ENCODE measurements around the gene PDSS2.
"Not testable (repeated sequence)": the region's sequence is repeated elsewhere in the genome, so short reads cannot be mapped to it uniquely, and the experiment has no call there.

Gene PDSS2

GRCh38 chr6:107207251-107207873 lies 252.0 kb downstream of the PDSS2 start:
- no peak for DNase-seq

DNA sequence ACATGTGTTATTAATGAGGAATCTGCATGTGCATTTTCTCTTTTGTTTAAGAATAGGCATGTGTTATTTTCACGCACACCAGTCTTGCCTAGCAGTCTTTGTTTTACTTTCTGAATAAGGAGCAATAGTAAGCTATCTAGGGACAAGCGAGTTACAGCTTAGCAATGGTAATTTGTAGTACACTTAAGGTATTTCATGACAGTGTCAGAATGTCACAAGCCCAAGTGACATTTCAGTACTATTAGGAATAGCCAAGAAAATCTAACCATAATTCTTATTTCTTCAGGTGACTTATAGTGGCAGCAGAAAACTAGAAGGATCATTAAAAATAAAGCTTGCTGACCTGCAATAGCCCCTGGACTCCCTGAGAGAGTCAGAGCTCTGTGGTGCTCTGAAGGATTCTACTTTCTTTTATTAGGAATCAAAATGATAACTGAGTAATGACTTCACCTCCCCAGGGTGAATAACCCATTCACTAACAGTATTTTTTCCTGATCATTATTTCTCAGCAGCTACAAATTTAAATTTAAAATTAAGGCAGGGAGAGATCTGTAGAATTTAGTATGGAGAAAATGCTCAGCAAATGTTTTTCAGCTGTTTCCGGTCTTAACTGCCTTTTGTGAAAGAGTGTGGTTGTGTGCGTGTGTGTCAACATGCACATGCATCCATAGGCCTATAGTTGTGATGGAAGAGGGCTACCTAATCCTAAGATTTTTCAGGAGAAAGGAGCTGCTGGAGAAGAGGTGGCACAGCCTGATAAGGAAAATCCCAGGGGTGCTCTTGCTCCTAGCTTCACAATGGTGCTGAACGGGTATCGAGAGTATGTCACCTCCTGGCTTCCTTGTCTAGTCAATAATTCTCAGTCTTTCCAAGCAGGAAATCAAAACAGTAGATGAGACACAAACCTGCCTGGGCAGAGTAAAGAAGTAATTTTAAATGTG lies 254.0 kb downstream of the PDSS2 start:
- DNase-seq, result no peak

- no peak for DNase-seq
Measured at GRCh38 chr6:107202876-107203468, 256.4 kb downstream of the PDSS2 start.

GRCh38 chr6:107198631-107199416 lies 260.5 kb downstream of the PDSS2 start:
- DNase-seq, result no peak

- DNase-seq, result no peak
Measured at GRCh38 chr6:107196152-107196551, 263.2 kb downstream of the PDSS2 start.

- not testable (repeated sequence) for DNase-seq
Measured at GRCh38 chr6:107194723-107195122, 264.6 kb downstream of the PDSS2 start.

DNA sequence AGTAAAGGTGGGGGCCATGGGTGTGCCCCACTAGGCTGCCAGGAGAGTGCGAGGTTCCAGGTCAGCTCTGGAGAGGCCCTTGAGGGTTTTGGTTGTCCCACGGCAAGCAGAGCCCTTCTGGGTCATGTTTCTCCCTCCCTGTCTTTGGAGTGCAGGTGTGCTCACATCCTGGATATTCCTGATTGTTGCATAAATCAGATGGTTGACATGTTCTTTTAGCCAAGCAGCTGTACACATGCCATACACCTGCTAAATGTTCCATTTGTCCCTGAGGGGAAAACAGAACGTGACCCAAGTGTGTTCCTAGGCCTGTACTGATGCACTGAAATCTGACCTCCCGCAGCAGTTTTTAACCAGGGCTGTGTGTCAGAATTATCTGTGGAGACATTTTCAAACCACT lies 266.5 kb downstream of the PDSS2 start:
- no peak for DNase-seq

GRCh38 chr6:107187630-107188029 lies 271.7 kb downstream of the PDSS2 start:
- DNase-seq, result no peak

- DNase-seq, result no peak
Measured at GRCh38 chr6:107186047-107186446, 273.3 kb downstream of the PDSS2 start.

GRCh38 chr6:107185391-107185970 lies 273.9 kb downstream of the PDSS2 start:
- DNase-seq, result no peak

DNA sequence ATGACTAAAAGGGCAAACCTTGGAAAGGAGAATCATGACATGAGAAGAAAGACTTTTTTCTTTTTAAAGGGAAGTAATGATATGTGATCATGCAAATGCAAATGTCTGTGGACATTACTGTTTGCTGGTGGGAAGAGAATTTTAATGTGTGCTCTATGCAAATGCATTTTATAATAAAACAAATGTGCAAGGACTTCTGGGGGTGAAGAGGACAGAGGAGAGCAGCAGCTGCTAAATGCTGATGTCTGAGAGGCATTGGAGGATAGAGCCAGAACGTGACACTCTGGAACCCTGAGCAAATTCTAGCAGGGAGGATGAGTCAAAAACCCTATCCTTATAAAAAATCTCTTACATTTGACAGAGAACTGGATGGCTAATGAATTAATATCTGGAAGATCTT lies 274.9 kb downstream of the PDSS2 start:
- no peak for DNase-seq

DNA sequence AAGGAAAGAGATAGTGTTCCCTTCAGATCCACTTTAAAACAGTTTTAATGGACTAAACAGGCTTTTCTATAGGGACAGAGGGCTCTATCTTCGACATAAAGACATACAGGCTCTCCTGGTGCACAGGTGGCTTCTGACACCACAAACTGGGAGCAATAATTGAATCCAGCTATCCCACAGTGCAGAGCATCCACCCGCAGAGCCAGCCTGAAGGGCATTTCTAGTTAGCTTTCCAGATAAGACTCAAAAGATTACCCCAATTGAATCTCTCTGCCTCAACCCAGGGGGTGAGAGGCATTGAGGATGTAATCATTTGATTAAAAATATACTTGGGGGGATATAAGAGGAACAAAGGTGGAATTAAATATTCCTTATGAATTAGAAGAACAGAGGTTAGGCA lies 279.3 kb downstream of the PDSS2 start:
- DNase-seq, result no peak

- DNase-seq, result no peak
Measured at GRCh38 chr6:107179004-107179403, 280.4 kb downstream of the PDSS2 start.

GRCh38 chr6:107173779-107174178 lies 285.6 kb downstream of the PDSS2 start:
- DNase-seq, result no peak

DNA sequence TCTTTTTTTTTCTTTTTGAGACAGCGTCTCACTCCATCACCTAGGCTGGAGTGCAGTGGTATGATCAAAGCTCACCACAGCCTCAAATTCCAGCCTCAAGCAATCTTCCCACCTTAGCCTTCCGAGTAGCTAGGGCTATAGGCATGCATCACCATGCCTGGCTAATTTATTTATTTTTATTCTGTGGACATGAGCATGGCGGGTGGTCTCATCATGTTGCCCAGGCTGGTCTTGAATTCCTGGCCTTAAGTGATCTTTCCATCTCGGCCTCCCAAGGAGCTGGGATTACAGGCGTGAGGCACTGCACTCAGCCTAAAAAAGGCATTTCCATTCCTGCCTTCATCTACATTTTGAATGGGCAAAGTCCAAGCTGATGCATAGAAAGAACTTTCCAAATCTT lies 287.9 kb downstream of the PDSS2 start:
- DNase-seq, result no peak

DNA sequence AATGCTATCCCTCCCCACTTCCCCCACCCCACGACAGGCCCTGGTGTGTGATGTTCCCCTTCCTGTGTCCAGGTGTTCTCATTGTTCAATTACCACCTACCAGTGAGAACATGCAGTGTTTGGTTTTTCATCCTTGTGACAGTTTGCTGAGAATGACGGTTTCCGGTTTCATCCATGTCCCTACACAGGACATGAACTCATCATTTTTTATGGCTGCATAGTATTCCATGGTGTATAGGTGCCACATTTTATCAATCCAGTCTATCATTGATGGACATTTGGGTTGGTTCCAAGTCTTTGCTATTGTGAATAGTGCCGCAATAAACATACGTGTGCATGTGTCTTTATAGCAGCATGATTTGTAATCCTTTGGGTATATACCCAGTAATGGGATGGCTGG lies 295.1 kb downstream of the PDSS2 start:
- not testable (repeated sequence) for DNase-seq

DNA sequence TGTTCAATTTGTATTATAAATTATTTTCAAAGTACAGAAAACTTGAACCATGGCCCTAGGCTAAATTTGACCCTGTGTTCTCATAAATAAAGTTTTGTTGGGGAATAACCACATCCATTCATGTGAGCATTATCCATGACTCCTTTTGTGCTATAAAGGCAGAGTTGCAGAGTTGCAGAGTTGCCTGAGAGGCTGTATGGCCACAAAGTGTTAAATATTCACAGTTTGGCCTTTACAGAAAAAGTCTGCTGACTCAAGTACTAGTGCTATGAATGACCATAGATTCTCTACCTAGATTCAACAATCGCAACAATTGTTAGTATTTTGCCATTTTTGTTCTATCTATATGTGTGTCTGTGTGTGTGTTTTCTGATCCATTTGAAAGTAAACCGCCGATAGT lies 297.8 kb downstream of the PDSS2 start:
- no peak for DNase-seq

DNA sequence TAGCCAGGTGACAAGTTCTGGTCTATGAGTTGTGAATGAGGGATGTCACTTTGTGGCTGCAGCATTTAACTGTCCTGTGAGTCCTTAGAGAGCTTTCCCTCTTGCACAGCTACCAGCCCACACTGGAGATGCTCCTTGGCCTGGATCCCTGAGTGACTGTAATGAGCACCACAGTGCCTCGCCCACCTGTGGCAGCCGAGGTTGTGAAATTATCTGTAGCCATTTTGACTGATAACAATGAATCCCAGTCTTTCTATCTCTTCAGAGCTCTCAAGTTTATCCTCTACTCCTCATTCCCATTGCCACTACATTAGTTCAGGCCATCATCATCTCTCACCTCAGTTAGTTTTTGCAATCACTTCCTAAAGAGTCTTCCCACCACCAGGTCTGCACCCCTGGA lies 302.7 kb downstream of the PDSS2 start:
- no peak for DNase-seq

DNA sequence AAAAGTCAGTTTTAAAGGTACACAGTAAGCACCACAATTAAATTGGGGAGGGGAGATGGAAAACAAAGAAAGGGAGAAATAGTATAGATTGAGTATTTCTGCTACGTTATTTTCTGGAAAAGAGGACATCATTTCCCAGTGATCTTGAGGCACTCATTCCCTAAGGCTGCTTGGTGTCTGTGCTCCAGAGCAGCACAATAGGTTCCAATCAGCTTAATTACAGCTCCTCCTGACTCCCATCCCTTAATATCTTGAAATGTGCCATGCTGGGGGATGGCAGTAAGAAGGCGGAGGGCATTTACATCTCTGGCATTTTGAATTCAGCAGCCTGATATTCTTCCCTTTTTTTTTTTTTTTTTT lies 304.6 kb downstream of the PDSS2 start:
- no peak for DNase-seq

DNA sequence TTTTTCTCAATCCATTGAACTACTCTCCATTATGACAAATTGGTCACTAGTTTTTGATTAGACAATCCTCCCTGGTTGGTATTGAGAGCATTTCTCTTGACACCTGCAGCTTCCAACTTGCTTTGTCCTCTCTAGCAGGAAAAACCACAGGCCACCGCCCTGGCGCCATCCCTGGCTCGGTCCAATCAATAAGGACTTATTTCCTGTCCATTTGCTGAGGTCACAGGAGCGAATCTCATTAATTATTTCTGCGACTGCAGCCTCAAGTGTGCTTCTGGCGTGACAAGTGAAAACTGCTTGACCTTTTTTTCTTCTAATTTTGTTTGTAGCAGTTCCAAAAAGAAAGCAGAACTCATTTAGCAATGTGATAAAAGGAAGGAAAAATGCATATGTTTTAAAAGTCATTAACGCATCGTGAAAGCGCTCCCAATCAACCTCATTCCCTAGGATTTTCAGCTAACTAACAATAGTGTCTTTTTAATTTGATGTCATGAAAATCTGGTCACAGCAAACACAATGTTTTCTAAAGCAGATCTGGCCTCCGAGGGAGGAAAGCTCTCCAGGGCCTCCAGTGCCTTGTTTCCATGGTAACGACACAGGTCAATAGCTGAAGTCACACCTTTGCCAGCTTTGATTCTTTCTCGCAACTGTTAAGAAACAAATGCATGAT lies 305.1 kb downstream of the PDSS2 start:
- no peak for DNase-seq

DNA sequence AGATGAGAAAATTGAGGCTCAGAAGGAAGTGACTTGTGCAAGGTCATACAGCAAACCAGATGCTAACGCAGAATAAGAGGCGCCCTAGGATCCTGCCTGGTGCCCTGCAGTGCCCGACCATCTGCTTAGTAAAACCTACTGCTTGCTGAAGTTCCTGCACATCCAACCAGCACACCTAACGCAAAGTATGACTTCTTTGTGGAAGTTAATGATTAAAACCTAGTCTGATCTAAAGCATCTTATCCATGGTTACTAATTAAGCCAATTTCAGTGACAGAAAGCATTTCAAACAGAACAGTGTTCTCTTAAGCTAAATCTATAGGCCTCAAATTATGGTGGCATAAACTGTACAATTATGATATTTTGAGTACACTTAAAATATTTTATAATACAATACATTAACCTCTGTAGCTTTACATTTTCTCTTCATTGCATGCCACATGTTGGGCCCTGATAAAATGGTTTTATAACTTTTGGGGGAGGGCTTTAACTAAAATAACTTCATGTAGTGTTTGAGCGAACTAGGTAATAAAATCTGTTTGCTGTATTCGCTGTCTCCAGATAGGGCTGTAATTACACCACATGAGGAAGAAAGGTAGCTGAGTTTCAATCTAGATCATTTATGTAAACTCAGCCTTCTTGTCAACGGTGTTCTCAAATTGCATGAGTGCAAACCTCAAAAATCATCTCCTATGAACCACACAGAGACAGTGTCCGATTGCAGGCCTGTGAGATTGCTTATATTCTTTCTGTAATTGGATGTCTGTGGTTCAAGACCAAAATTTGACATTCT lies 306.5 kb downstream of the PDSS2 start:
- no peak for DNase-seq

Measured in CD4-positive, alpha-beta T cell treated with Interleukin-17A for 1 hour (primary cell).